ENCODE measurements around the gene MAP3K21.

DNA sequence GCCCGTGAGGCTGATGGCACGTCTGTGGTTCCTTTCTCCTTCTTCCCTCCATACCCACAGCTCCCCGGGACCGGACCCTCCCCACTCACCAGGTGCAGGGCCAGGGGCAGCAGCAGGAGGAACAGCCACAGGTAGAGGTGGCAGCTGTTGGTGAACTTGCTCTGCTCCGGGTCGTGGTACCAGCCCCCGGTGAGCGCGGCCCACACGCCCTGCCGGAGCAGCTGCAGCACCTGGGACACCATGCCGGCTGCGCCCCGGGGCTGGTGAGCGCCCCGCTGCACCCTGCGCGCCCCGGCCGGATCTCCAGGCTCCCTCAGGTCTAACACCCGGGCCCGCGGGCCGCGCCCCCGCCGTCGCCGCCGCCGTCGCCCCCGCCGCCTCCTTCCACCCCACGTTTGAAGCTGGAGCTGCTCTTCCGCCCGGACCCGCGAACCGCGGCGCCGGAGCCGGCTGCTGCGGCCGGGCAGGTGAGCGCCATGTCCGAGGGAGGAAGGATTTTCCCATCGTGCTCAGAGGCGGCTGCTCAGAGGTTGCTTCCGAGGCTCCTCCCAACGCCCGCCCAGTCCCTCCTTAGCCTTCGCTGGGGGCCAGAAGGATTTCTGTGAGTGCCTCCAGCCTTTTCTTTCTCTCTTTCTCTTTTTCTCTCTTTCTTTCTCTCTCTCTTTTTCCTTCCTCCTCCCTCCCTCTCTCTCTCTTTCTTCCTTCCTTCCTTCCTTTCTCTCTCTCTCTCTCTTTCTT is 32.1 kb upstream of the MAP3K21 start, which contains the start of gene PCNX2:
- TF ChIP-seq EZH2 (IDR thresholded peaks at IDR 0.05; ENCODE audit: low read length) = no peak
- TF ChIP-seq, protein P1, sequence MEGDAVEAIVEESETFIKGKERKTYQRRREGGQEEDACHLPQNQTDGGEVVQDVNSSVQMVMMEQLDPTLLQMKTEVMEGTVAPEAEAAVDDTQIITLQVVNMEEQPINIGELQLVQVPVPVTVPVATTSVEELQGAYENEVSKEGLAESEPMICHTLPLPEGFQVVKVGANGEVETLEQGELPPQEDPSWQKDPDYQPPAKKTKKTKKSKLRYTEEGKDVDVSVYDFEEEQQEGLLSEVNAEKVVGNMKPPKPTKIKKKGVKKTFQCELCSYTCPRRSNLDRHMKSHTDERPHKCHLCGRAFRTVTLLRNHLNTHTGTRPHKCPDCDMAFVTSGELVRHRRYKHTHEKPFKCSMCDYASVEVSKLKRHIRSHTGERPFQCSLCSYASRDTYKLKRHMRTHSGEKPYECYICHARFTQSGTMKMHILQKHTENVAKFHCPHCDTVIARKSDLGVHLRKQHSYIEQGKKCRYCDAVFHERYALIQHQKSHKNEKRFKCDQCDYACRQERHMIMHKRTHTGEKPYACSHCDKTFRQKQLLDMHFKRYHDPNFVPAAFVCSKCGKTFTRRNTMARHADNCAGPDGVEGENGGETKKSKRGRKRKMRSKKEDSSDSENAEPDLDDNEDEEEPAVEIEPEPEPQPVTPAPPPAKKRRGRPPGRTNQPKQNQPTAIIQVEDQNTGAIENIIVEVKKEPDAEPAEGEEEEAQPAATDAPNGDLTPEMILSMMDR (optimal IDR thresholded peaks at IDR 0.05 in 1 of 3, IDR thresholded peaks at IDR 0.05 in 1 of 3, conservative IDR thresholded peaks at IDR 0.05 in 1 of 3; ENCODE audit: extremely low read depth in 1 of 3, insufficient read depth in 2 of 3, low read length in 3 of 3) = no peak

Data from keratinocyte (primary cell).